HG03558 (cell line): ENCODE measurements around the gene UPK2.

Experiments
- ATAC-seq: cut with Tn5 transposase; IDR thresholded peaks from one replicate; pipeline ENCODE4 v1.9.1; 2021; ENCODE audit warnings: moderate number of reproducible peaks; ENCODE audit not compliant: unreplicated experiment; ENCODE audit errors: extremely low read depth

The UPK2 gene

GRCh38 chr11:118956094-118956846, at the start of gene UPK2:
TSS of gene UPK2 (plus strand) at chr11:118956298. CDS start at chr11:118956351, 53 bp downstream.
- ATAC-seq = no peak

- ATAC-seq = no peak
Observed at GRCh38 chr11:118907051-118908042, 48.8 kb upstream of the UPK2 start.

GRCh38 chr11:118908264-118908663, 47.8 kb upstream of the UPK2 start:
- no peak for ATAC-seq

GRCh38 chr11:118908901-118909618, 47.0 kb upstream of the UPK2 start:
- ATAC-seq = no peak

GRCh38 chr11:118909619-118910308, 46.3 kb upstream of the UPK2 start:
- no peak for ATAC-seq

- no peak for ATAC-seq
Observed at GRCh38 chr11:118910309-118911112, 45.6 kb upstream of the UPK2 start.

GRCh38 chr11:118911113-118911879, 44.8 kb upstream of the UPK2 start:
- no peak for ATAC-seq

- ATAC-seq = no peak
Observed at GRCh38 chr11:118911880-118912741, 44.0 kb upstream of the UPK2 start.

GRCh38 chr11:118912742-118913410, 43.2 kb upstream of the UPK2 start:
- no peak for ATAC-seq

- ATAC-seq = no peak
Observed at GRCh38 chr11:118913411-118914125, 42.5 kb upstream of the UPK2 start.

GRCh38 chr11:118914178-118914918, 41.8 kb upstream of the UPK2 start:
- ATAC-seq = no peak

GRCh38 chr11:118914987-118915386, 41.1 kb upstream of the UPK2 start:
- no peak for ATAC-seq

- no peak for ATAC-seq
Observed at GRCh38 chr11:118915396-118915795, 40.7 kb upstream of the UPK2 start.

GRCh38 chr11:118915941-118916841, 39.9 kb upstream of the UPK2 start:
- no peak for ATAC-seq
